T-helper 22 cell (primary cell): ENCODE results near the gene GHRHR.

Experiments used
- DNase-seq: peaks from one replicate; pipeline ENCODE4 v3.0.0-alpha.2; 2020; ENCODE audit warnings: low read depth

GHRHR gene

GRCh38 chr7:30963842-30964241, at the start of gene GHRHR:
Gene GHRHR, plus strand, starts transcription at chr7:30963953. Its CDS starts 116 bp downstream, at chr7:30964069.
- DNase-seq, result no peak

GRCh38 chr7:30914596-30914995, 49.2 kb upstream of the GHRHR start:
- DNase-seq, result no peak

GRCh38 chr7:30915005-30915601, 48.6 kb upstream of the GHRHR start:
- DNase-seq, result no peak

GRCh38 chr7:30915751-30916150, 48.0 kb upstream of the GHRHR start:
- no peak for DNase-seq

GRCh38 chr7:30916255-30916654, 47.5 kb upstream of the GHRHR start:
- no peak for DNase-seq

GRCh38 chr7:30916767-30917166, 47.0 kb upstream of the GHRHR start:
- no peak for DNase-seq

GRCh38 chr7:30917216-30917893, 46.4 kb upstream of the GHRHR start:
- DNase-seq, result no peak

- no peak for DNase-seq
Observed at GRCh38 chr7:30918676-30919075, 45.1 kb upstream of the GHRHR start.

- DNase-seq, result no peak
Observed at GRCh38 chr7:30920021-30920583, 43.7 kb upstream of the GHRHR start.

GRCh38 chr7:30920584-30921539, 42.9 kb upstream of the GHRHR start:
- no peak for DNase-seq

GRCh38 chr7:30921540-30922401, 42.0 kb upstream of the GHRHR start:
- no peak for DNase-seq

GRCh38 chr7:30922596-30922995, 41.2 kb upstream of the GHRHR start:
- DNase-seq, result no peak

GRCh38 chr7:30923009-30923773, 40.6 kb upstream of the GHRHR start:
- DNase-seq, result no peak

- DNase-seq, result no peak
Observed at GRCh38 chr7:30923774-30924413, 39.9 kb upstream of the GHRHR start.

- DNase-seq, result no peak
Observed at GRCh38 chr7:30924624-30925023, 39.1 kb upstream of the GHRHR start.

GRCh38 chr7:30925117-30925516, 38.6 kb upstream of the GHRHR start:
- no peak for DNase-seq

GRCh38 chr7:30925913-30926312, 37.8 kb upstream of the GHRHR start:
- no peak for DNase-seq

GRCh38 chr7:30926313-30926712, 37.4 kb upstream of the GHRHR start:
- no peak for DNase-seq

- DNase-seq, result no peak
Observed at GRCh38 chr7:30927040-30927439, 36.7 kb upstream of the GHRHR start.

GRCh38 chr7:30927559-30927958, 36.2 kb upstream of the GHRHR start:
- DNase-seq, result no peak
